Muscle layer of duodenum (tissue), 2 donors: ENCODE measurements around the gene NAGPA.
A peak's percentile ranks its signal among the peaks of the same experiment; 100 is the strongest.

Source experiments
- H3K27ac ChIP-seq: one replicate; pipeline ENCODE4 v1.7.0; 2013; ENCODE audit warnings: mild to moderate bottlenecking, low read length
- H3K27me3 ChIP-seq: one replicate; pipeline ENCODE4 v1.7.0; 2013; ENCODE audit warnings: low read depth, mild to moderate bottlenecking, control low read depth, low read length
- H3K36me3 ChIP-seq, 2 donors: one replicate each; pipeline ENCODE4 v1.7.0; 2013; ENCODE audit warnings: low read length in 2 of 2, control low read depth in 1 of 2, mild to moderate bottlenecking in 1 of 2; ENCODE audit not compliant: insufficient read depth in 2 of 2, control insufficient read depth in 1 of 2
- H3K4me1 ChIP-seq, 2 donors: one replicate each; pipeline ENCODE4 v1.7.0; 2013; ENCODE audit warnings: low read length in 2 of 2, mild to moderate bottlenecking in 2 of 2, control low read depth in 1 of 2, moderate library complexity in 1 of 2; ENCODE audit not compliant: insufficient read depth in 2 of 2, control insufficient read depth in 1 of 2
- H3K4me3 ChIP-seq, 2 donors: one replicate each; pipeline ENCODE4 v1.7.0; 2013; ENCODE audit warnings: low read length in 2 of 2, low read depth in 1 of 2, mild to moderate bottlenecking in 1 of 2
- H3K9me3 ChIP-seq, 2 donors: one replicate each; pipeline ENCODE4 v1.7.0; 2013; ENCODE audit warnings: low read length in 2 of 2, control low read depth in 1 of 2, mild to moderate bottlenecking in 1 of 2; ENCODE audit not compliant: control insufficient read depth in 1 of 2
- donor health status: healthy.

NAGPA gene

DNA sequence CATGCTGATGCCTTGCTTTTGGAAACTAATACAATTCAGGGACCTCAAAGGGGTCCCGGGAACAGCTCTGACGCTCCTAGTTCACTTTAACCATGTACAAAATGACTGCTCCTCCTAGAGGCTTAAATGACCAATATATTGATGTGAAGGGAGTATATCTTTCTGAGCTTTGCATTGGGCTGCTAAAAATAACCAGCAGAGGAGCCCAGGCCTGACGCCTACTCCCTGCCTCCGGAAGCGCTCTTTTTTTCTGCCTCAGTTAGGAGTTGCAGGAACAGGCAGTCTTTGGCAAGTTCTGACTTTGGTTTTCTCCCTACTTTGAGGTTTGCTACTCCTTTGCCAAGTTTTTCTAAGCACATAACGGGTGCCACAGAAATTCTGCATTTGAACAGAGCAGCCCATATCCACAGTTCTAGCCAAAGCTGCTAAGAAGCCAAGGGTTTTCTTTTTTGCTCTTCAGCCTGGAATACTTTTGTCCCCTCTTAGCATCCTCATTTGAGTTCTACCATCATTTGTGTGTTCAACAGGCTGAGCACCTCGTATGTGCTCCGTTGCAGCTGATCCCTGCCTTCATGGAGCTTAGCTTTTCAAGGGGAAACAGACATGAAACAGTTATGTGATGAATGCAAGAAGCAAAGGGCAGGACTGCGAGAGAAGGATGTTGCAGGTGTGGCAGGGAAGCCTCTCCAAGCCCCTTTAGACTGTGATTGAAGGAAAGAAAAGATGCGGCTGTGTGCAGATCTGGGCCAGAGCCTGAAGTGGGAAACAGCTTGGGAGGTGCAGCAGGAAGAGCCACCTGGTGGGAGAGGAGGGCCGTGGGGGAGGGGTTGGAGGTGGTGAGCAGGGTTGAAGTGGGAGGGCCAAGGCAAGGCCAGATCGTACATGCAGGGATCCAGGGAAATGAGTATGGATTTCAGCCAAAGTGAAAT, 2.8 kb upstream of the NAGPA start:
- no peak overlapping the region for H3K4me3 ChIP-seq
- H3K36me3 ChIP-seq, result no peaks in the 10 kb centered on the region
- no peak overlapping the region for H3K27ac ChIP-seq
- no peaks in the 10 kb centered on the region for H3K9me3 ChIP-seq
- H3K27me3 ChIP-seq, result no peaks in the 10 kb centered on the region
- H3K4me1 ChIP-seq, result peaks cover 6 to 27% of the 10 kb centered on the region in 2 donors

- no peaks in the 10 kb centered on the region for H3K36me3 ChIP-seq
- H3K4me3 ChIP-seq, result no peak overlapping the region
- H3K27ac ChIP-seq, result no peak overlapping the region
- no peaks in the 10 kb centered on the region for H3K27me3 ChIP-seq
- no peaks in the 10 kb centered on the region for H3K9me3 ChIP-seq
- H3K4me1 ChIP-seq, result peaks cover 6 to 27% of the 10 kb centered on the region in 2 donors
Measured at GRCh38 chr16:5035909-5036227, 2.1 kb upstream of the NAGPA start.

DNA sequence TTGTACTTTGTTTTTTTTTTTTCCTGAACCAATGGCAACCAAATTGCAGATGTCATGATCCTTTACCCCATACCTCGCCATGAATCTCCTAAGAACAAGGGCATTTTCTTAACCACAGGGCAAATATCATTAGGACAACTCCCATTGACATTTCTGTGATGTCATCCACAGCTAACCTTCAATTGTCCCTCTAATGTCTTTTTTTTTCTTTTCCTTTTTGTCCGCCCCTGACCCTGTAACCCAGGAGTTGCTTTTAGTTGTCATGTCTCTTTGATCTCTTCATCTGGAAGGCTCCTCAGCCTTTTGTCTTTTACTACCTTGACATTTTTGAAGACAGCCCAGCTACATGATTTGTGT, 410 bp upstream of the NAGPA start:
- Histone ChIP-seq H3K4me3 (peak overlapping the region; percentile 94 to 100), H3K9me3 (no peaks in the 10 kb centered on the region), H3K36me3 (peaks cover 0 to 13% of the 10 kb centered on the region in 2 donors), H3K27ac (peak overlapping the region; percentile 57), H3K27me3 (no peaks in the 10 kb centered on the region), H3K4me1 (peaks cover 6 to 27% of the 10 kb centered on the region in 2 donors)

DNA sequence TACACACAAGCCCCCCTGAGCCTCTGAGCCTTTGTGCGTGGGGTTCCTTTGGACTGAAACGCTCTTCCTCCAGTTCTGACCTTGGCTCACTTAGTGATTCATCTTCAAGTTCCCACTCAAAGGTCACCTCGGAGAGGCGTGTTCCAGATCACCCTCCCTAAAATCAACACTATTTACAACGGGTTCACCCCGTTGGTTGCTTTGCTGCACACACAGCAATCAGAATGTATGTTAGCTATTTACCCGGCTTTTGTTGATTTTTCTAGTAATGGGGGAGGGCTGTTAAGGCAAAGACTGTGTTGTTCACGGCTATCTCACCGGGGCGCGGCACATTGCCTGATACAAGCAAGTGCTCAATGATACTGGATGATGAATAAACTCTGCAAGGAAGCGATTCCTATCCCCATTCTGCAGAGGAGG, 977 bp downstream of the NAGPA start:
- peaks cover 6 to 27% of the 10 kb centered on the region in 2 donors for H3K4me1 ChIP-seq
- H3K4me3 ChIP-seq, result peak overlapping the region; percentile 94 to 100
- H3K27me3 ChIP-seq, result no peaks in the 10 kb centered on the region
- H3K27ac ChIP-seq, result no peak overlapping the region
- H3K9me3 ChIP-seq, result no peaks in the 10 kb centered on the region
- H3K36me3 ChIP-seq, result peaks cover 0 to 27% of the 10 kb centered on the region in 2 donors

DNA sequence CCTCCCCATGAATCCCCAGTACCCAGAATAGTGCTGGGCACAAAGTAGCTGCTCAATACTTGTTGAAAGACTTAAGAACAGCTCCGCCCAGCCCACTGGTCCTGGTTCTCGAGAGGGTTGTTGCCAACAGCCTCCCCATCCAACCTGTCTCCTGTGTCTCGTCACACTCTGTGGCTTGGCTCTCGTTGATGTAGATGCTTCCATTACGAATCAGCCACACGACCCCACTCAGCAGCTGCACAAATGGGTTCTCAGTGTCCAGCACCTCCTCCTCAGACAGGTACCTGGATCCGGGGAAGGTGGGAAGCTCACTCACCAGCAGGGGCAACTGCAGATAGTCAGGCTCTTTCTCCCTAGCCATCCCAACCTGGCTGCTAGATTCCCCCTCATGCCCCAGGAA, 2.1 kb downstream of the NAGPA start:
- H3K4me3 ChIP-seq, result no peak overlapping the region
- H3K4me1 ChIP-seq, result peaks cover 6 to 27% of the 10 kb centered on the region in 2 donors
- no peaks in the 10 kb centered on the region for H3K27me3 ChIP-seq
- H3K27ac ChIP-seq, result no peak overlapping the region
- H3K9me3 ChIP-seq, result no peaks in the 10 kb centered on the region
- H3K36me3 ChIP-seq, result peaks cover 0 to 38% of the 10 kb centered on the region in 2 donors

- Histone ChIP-seq H3K4me1 (peaks cover 6 to 27% of the 10 kb centered on the region in 2 donors), H3K36me3 (peaks cover 0 to 38% of the 10 kb centered on the region in 2 donors), H3K4me3 (no peak overlapping the region), H3K9me3 (no peaks in the 10 kb centered on the region), H3K27me3 (no peaks in the 10 kb centered on the region), H3K27ac (no peak overlapping the region)
Measured at GRCh38 chr16:5030251-5030870, 3.4 kb downstream of the NAGPA start.

GRCh38 chr16:5028950-5029475, 4.7 kb downstream of the NAGPA start:
- H3K36me3 ChIP-seq, result peaks cover 0 to 38% of the 10 kb centered on the region in 2 donors
- no peaks in the 10 kb centered on the region for H3K27me3 ChIP-seq
- H3K4me1 ChIP-seq, result peaks cover 1 to 17% of the 10 kb centered on the region in 2 donors
- no peaks in the 10 kb centered on the region for H3K9me3 ChIP-seq
- no peak overlapping the region for H3K27ac ChIP-seq
- H3K4me3 ChIP-seq, result no peak overlapping the region

GRCh38 chr16:5027575-5028235, 6.0 kb downstream of the NAGPA start:
- Histone ChIP-seq H3K4me1 (peaks cover 0 to 7% of the 10 kb centered on the region in 2 donors), H3K27me3 (no peaks in the 10 kb centered on the region), H3K9me3 (no peaks in the 10 kb centered on the region), H3K27ac (no peak overlapping the region), H3K4me3 (no peak overlapping the region), H3K36me3 (peaks cover 0 to 38% of the 10 kb centered on the region in 2 donors)

DNA sequence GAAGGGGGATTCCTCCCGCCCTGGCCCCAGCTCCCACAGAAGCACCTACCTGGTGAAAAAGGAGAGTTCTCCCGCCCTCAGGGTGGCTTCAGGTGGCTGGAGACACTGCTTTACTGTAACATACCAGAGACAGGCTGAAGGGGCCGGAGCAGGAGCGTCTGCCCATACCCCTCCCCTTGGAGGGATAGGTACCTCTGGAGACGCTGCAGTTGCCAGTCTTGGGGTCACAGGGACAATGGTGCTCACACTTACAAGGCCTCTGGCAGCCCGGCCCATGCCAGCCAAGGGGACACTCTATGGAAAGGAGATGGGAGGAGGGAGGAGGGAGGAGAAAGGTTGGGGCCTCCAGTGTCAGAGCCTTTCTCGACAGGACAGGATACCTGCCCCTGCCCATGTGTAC, 6.6 kb downstream of the NAGPA start:
- peaks cover 0 to 38% of the 10 kb centered on the region in 2 donors for H3K36me3 ChIP-seq
- no peak overlapping the region for H3K4me3 ChIP-seq
- H3K27ac ChIP-seq, result no peak overlapping the region
- no peaks in the 10 kb centered on the region for H3K9me3 ChIP-seq
- H3K4me1 ChIP-seq, result peaks cover 0 to under 1% of the 10 kb centered on the region in 2 donors
- H3K27me3 ChIP-seq, result no peaks in the 10 kb centered on the region

DNA sequence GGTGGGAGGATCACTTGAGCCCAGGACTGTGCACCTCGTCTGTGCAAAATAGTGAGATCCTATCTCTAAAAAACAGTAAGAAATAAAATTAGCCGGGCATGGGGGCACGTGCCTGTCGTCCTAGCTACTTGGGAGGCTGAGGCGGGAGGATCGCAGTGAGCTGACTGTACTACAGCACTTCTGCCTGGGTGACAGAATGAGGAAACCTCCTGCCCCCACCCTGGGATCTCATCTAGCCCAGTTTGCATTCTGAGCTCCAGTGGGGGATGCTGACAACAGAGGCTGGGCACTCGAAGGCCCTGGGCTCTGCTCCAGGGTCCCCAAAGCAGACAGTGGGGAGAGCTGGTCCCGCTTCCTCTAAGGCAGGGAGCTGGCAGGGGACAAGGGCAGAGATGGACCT, 7.1 kb downstream of the NAGPA start:
- Histone ChIP-seq H3K4me3 (no peak overlapping the region), H3K27me3 (no peaks in the 10 kb centered on the region), H3K36me3 (peaks cover 0 to 38% of the 10 kb centered on the region in 2 donors), H3K9me3 (no peaks in the 10 kb centered on the region), H3K27ac (no peak overlapping the region), H3K4me1 (no peaks in the 10 kb centered on the region)

GRCh38 chr16:5025171-5025632, 8.5 kb downstream of the NAGPA start:
- no peaks in the 10 kb centered on the region for H3K27me3 ChIP-seq
- H3K36me3 ChIP-seq, result peaks cover 0 to 34% of the 10 kb centered on the region in 2 donors
- H3K27ac ChIP-seq, result no peak overlapping the region
- H3K4me1 ChIP-seq, result no peaks in the 10 kb centered on the region
- H3K4me3 ChIP-seq, result no peak overlapping the region
- H3K9me3 ChIP-seq, result no peaks in the 10 kb centered on the region
